COLO829 (cell line): ENCODE results near the gene OR2AE1.

Experiments
- DNase-seq: peaks from one replicate; pipeline ENCODE4 v3.0.0; 2012; ENCODE audit warnings: low spot score

OR2AE1 gene

GRCh38 chr7:99860281-99861127, 16.3 kb downstream of the OR2AE1 start:
- peak; percentile 82 for DNase-seq

- DNase-seq = no peak
These were observed 21.6 kb downstream of the OR2AE1 start for GRCh38 chr7:99855236-99855635.

- DNase-seq = no peak
These were observed 28.2 kb downstream of the OR2AE1 start for GRCh38 chr7:99848420-99849216.

GRCh38 chr7:99844328-99844727, 32.5 kb downstream of the OR2AE1 start:
- no peak for DNase-seq

- DNase-seq = no peak
These were observed 33.0 kb downstream of the OR2AE1 start for GRCh38 chr7:99843808-99844207.

- no peak for DNase-seq
These were observed 33.9 kb downstream of the OR2AE1 start for GRCh38 chr7:99842926-99843325.

GRCh38 chr7:99840136-99840869, 36.5 kb downstream of the OR2AE1 start:
- no peak for DNase-seq

GRCh38 chr7:99839287-99840021, 37.4 kb downstream of the OR2AE1 start:
- DNase-seq = no peak

- no peak for DNase-seq
These were observed 39.0 kb downstream of the OR2AE1 start for GRCh38 chr7:99837649-99838361.

- no peak for DNase-seq
These were observed 41.6 kb downstream of the OR2AE1 start for GRCh38 chr7:99835189-99835588.

GRCh38 chr7:99834382-99834781, 42.5 kb downstream of the OR2AE1 start:
- no peak for DNase-seq

GRCh38 chr7:99833289-99833877, 43.5 kb downstream of the OR2AE1 start:
- no peak for DNase-seq

GRCh38 chr7:99831595-99831994, 45.2 kb downstream of the OR2AE1 start:
- no peak for DNase-seq

- DNase-seq = no peak
These were observed 47.2 kb downstream of the OR2AE1 start for GRCh38 chr7:99829524-99830160.

GRCh38 chr7:99828811-99829210, 48.0 kb downstream of the OR2AE1 start:
- DNase-seq = no peak

- no peak for DNase-seq
These were observed 49.6 kb downstream of the OR2AE1 start for GRCh38 chr7:99827040-99827778.
